ENCODE results near the gene DOK1.
A peak's percentile ranks its signal among the peaks of the same experiment; 100 is the strongest.

Gene DOK1

DNA sequence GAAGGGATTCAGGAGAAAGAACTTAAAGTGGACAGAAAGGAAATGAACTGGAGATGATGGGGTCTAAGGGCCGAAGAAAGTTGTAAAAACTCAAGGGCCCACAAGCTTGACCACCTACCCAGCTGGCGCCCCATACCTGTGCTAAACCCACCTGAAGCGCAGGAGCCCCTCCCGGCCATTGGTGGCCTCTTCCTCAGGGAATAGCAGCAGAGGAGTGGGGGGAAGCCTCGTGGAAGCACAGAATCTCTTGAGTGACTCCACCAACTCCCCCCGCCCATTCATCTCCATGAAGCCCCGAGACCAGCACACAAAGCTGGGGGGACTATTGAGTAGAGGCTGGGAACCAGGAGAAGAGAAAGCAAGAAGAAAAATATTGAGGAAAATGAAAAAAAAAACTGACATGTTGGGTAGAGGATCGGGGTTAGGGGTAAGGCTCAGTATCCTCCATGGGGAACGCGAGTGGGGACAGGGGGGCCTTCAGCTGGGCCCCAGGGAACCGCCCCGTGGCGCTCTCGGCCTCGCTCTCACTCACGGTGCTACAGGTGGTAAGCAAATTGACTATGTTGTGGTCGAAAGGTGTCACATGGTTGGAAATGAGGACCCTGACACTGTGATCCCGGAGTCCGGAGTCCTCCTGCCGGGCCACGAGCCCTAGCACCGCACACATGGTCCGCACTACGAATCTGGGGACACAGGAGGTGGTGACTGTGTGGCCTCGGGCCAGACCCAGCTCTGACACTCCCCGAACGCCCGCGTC, 25.7 kb upstream of the DOK1 start:
- H3K27me3 ChIP-seq (ENCODE audit: control insufficient read depth, low read length), result no peaks in the 10 kb centered on the region
- no peaks in the 10 kb centered on the region for H3K9me2 ChIP-seq (replicated peaks; ENCODE audit: control insufficient read depth, low read length)
- H3K4me3 ChIP-seq (ENCODE audit: low read length), result peak overlapping the region; percentile 99
- TF ChIP-seq CTCF (IDR thresholded peaks at IDR 0.05; ENCODE audit: low read depth, low read length, poor library complexity, severe bottlenecking) (peak; percentile 32), EZH2phosphoT487 (IDR thresholded peaks at IDR 0.05; ENCODE audit: borderline replicate concordance, low read length) (no peak)
- peaks cover 48% of the 10 kb centered on the region for H3K79me2 ChIP-seq (ENCODE audit: control insufficient read depth, low read length)
- H3K27ac ChIP-seq (ENCODE audit: low read depth, low read length), result peak overlapping the region; percentile 68
- no peaks in the 10 kb centered on the region for H4K20me1 ChIP-seq (ENCODE audit: control insufficient read depth, insufficient read depth, low read depth, low read length)
- peaks cover 43% of the 10 kb centered on the region for H3K4me1 ChIP-seq (ENCODE audit: control insufficient read depth, low read length)
- peaks cover 72% of the 10 kb centered on the region for H3K36me3 ChIP-seq (ENCODE audit: control insufficient read depth, low read length)
- no peaks in the 10 kb centered on the region for H3K9me3 ChIP-seq (ENCODE audit: control insufficient read depth, insufficient read depth, low read length)
- peak overlapping the region; percentile 94 for H3K4me2 ChIP-seq (ENCODE audit: low read length)
- peaks cover 11% of the 10 kb centered on the region for H3F3A ChIP-seq (ENCODE audit: control insufficient read depth, insufficient read depth)

GRCh38 chr2:74529357-74530238, 24.9 kb upstream of the DOK1 start, which contains the start of the genes AUP1 and HTRA2:
Gene AUP1 (minus strand): TSS chr2:74529706. CDS start chr2:74529629, 77 bp downstream.
Gene HTRA2 (plus strand): TSS chr2:74529933. CDS start chr2:74530007, 74 bp downstream.
- Histone ChIP-seq H3K4me3 (ENCODE audit: low read length) (peak within 1 kb of the TSS; percentile 99), H3K9me2 (replicated peaks; ENCODE audit: control insufficient read depth, low read length) (no peaks in the 10 kb centered on the region), H3K27ac (ENCODE audit: low read depth, low read length) (peak within 1 kb of the TSS; percentile 68), H3K9me3 (ENCODE audit: control insufficient read depth, insufficient read depth, low read length) (no peaks in the 10 kb centered on the region), H4K20me1 (ENCODE audit: control insufficient read depth, insufficient read depth, low read depth, low read length) (no peaks in the 10 kb centered on the region), H3K4me1 (ENCODE audit: control insufficient read depth, low read length) (peaks cover 43% of the 10 kb centered on the region), H3F3A (ENCODE audit: control insufficient read depth, insufficient read depth) (peaks cover 11% of the 10 kb centered on the region), H3K4me2 (ENCODE audit: low read length) (peak within 1 kb of the TSS; percentile 94), H3K79me2 (ENCODE audit: control insufficient read depth, low read length) (peaks cover 48% of the 10 kb centered on the region), H3K36me3 (ENCODE audit: control insufficient read depth, low read length) (peaks cover 72% of the 10 kb centered on the region), H3K27me3 (ENCODE audit: control insufficient read depth, low read length) (no peaks in the 10 kb centered on the region)
- TF ChIP-seq EZH2phosphoT487 (IDR thresholded peaks at IDR 0.05; ENCODE audit: borderline replicate concordance, low read length) (no peak), CTCF (IDR thresholded peaks at IDR 0.05; ENCODE audit: low read depth, low read length, poor library complexity, severe bottlenecking) (no peak)

GRCh38 chr2:74530239-74531187, 24.0 kb upstream of the DOK1 start:
- no peaks in the 10 kb centered on the region for H3K9me2 ChIP-seq (replicated peaks; ENCODE audit: control insufficient read depth, low read length)
- no peak for TF ChIP-seq EZH2phosphoT487 (IDR thresholded peaks at IDR 0.05; ENCODE audit: borderline replicate concordance, low read length)
- no peak for TF ChIP-seq CTCF (IDR thresholded peaks at IDR 0.05; ENCODE audit: low read depth, low read length, poor library complexity, severe bottlenecking)

More at GRCh38 chr2:74530239-74531187, 24.0 kb upstream of the DOK1 start:
- Histone ChIP-seq H3K9me3 (ENCODE audit: control insufficient read depth, insufficient read depth, low read length) (no peaks in the 10 kb centered on the region), H3F3A (ENCODE audit: control insufficient read depth, insufficient read depth) (peaks cover 11% of the 10 kb centered on the region), H3K4me1 (ENCODE audit: control insufficient read depth, low read length) (peaks cover 43% of the 10 kb centered on the region), H3K36me3 (ENCODE audit: control insufficient read depth, low read length) (peaks cover 66% of the 10 kb centered on the region), H3K4me3 (ENCODE audit: low read length) (peak overlapping the region; percentile 99), H3K27ac (ENCODE audit: low read depth, low read length) (peak overlapping the region; percentile 68), H3K4me2 (ENCODE audit: low read length) (peak overlapping the region; percentile 94), H4K20me1 (ENCODE audit: control insufficient read depth, insufficient read depth, low read depth, low read length) (no peaks in the 10 kb centered on the region), H3K79me2 (ENCODE audit: control insufficient read depth, low read length) (peaks cover 48% of the 10 kb centered on the region), H3K27me3 (ENCODE audit: control insufficient read depth, low read length) (no peaks in the 10 kb centered on the region)
